ENCODE measurements around the gene CCBE1.
"Not testable (repeated sequence)": the region's sequence is repeated elsewhere in the genome, so short reads cannot be mapped to it uniquely, and the experiment has no call there.

CCBE1 gene

DNA sequence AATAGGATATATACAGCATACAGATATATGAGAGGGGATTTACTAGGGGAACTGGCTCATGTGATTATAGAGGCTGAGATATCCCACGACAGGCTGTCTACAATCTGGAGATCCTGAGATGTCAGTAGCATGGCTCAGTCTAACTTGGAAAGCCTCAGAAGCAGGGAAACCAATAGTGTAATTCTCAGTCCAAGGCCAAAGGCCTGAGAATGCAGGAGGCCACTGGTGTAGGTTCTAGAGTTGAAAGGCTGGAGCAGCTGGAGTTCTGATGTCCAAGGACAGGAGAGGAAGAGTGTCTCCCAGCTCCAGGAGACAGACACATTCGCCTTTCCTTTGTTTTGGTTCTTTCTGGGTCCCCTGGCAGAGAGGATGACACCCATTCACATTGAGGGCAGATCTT, 20.1 kb upstream of the CCBE1 start:
- peaks cover 0 to 1% of the 10 kb centered on the region in 2 donors for H3K9me3 ChIP-seq (replicated peaks in 1 of 2; ENCODE audit: control insufficient read depth in 2 of 2, insufficient read depth in 1 of 2, low read depth in 1 of 2, low read length in 2 of 2)

DNA sequence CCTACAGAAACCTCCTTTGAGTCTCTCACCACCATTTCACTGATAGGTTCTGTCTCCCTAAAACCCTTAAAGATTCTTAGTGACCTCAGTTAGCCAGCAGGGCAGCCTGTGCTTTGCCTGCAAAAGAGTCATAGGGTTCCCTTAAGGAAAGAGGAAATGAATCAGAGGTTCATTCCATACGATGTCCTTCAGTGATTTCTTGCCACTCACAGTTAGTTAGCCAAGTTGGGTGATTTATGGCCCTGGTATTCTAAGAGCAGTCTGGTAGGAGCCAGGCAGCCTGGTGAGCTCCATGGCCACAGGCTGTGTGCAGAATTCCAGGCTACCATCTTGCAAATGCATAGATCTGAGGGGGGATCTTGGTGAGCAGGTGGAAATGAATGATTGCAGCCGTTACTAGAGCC, 18.7 kb upstream of the CCBE1 start:
- H3K9ac ChIP-seq (ENCODE audit: low read depth, low read length, poor library complexity): no peak overlapping the region
- no peak overlapping the region for H3K4me2 ChIP-seq (ENCODE audit: insufficient read depth, low read length, poor library complexity, severe bottlenecking)
- no peak overlapping the region for H3K23ac ChIP-seq (ENCODE audit: low read depth, low read length, poor library complexity)
- no peak overlapping the region for H2BK15ac ChIP-seq (ENCODE audit: low read length)
- no peak overlapping the region for H3K4me3 ChIP-seq (ENCODE audit: low read length in 2 of 2)
- no peak overlapping the region for H2BK12ac ChIP-seq (ENCODE audit: low read length)
- no peak overlapping the region for H4K8ac ChIP-seq (ENCODE audit: low read depth, low read length)
- no peak overlapping the region for H2BK120ac ChIP-seq (ENCODE audit: low read depth, low read length)
- H2AK5ac ChIP-seq (ENCODE audit: low read depth, low read length): no peak overlapping the region
- H2BK5ac ChIP-seq (ENCODE audit: low read length): no peak overlapping the region
- no peak overlapping the region for H2AFZ ChIP-seq (ENCODE audit: low read length)
- H3K4me1 ChIP-seq (ENCODE audit: control insufficient read depth in 2 of 2, insufficient read depth in 1 of 2, low read depth in 1 of 2, low read length in 2 of 2): no peaks in the 10 kb centered on the region
- H3K36me3 ChIP-seq (replicated peaks in 1 of 2; ENCODE audit: control insufficient read depth in 2 of 2, insufficient read depth in 2 of 2, low read length in 2 of 2): no peaks in the 10 kb centered on the region
- DNase-seq (ENCODE audit: low spot score): no peak
- H3K79me1 ChIP-seq (ENCODE audit: low read depth, low read length): no peaks in the 10 kb centered on the region
- H3K18ac ChIP-seq (ENCODE audit: low read length): no peak overlapping the region
- no peak overlapping the region for H3K14ac ChIP-seq (ENCODE audit: low read length)
- no peak overlapping the region for H3K27ac ChIP-seq (replicated peaks; ENCODE audit: low read length)
- no peaks in the 10 kb centered on the region for H3K27me3 ChIP-seq (ENCODE audit: control insufficient read depth in 3 of 3, insufficient read depth in 3 of 3, low read depth in 1 of 3, low read length in 3 of 3)
- H3K4ac ChIP-seq (ENCODE audit: low read length): no peak overlapping the region
- peaks cover 0 to 1% of the 10 kb centered on the region in 2 donors for H3K9me3 ChIP-seq (replicated peaks in 1 of 2; ENCODE audit: control insufficient read depth in 2 of 2, insufficient read depth in 1 of 2, low read depth in 1 of 2, low read length in 2 of 2)
- no CpG with 5 or more reads among the region's 2 CpGs for WGBS, 2 donors (ENCODE audit: extremely low coverage in 2 of 2, insufficient read length in 2 of 2, insufficient replicate concordance in 1 of 2)
- no peak overlapping the region for H4K91ac ChIP-seq (ENCODE audit: low read depth, low read length, poor library complexity)

More for the DNA sequence above, 20.1 kb upstream of the CCBE1 start:
- no peaks in the 10 kb centered on the region for H3K36me3 ChIP-seq (replicated peaks in 1 of 2; ENCODE audit: control insufficient read depth in 2 of 2, insufficient read depth in 2 of 2, low read length in 2 of 2)
- no peaks in the 10 kb centered on the region for H3K27me3 ChIP-seq (ENCODE audit: control insufficient read depth in 3 of 3, insufficient read depth in 3 of 3, low read depth in 1 of 3, low read length in 3 of 3)
- H3K27ac ChIP-seq (replicated peaks; ENCODE audit: low read length): no peak overlapping the region
- H2BK5ac ChIP-seq (ENCODE audit: low read length): no peak overlapping the region
- H3K14ac ChIP-seq (ENCODE audit: low read length): no peak overlapping the region
- H4K8ac ChIP-seq (ENCODE audit: low read depth, low read length): no peak overlapping the region
- H3K4me2 ChIP-seq (ENCODE audit: insufficient read depth, low read length, poor library complexity, severe bottlenecking): no peak overlapping the region
- no peak overlapping the region for H2BK15ac ChIP-seq (ENCODE audit: low read length)
- H2BK12ac ChIP-seq (ENCODE audit: low read length): no peak overlapping the region
- H3K79me1 ChIP-seq (ENCODE audit: low read depth, low read length): no peaks in the 10 kb centered on the region
- no peak for DNase-seq (ENCODE audit: low spot score)
- no peaks in the 10 kb centered on the region for H3K4me1 ChIP-seq (ENCODE audit: control insufficient read depth in 2 of 2, insufficient read depth in 1 of 2, low read depth in 1 of 2, low read length in 2 of 2)
- no peak overlapping the region for H2AK5ac ChIP-seq (ENCODE audit: low read depth, low read length)
- H3K4me3 ChIP-seq (ENCODE audit: low read length in 2 of 2): no peak overlapping the region
- no peak overlapping the region for H4K91ac ChIP-seq (ENCODE audit: low read depth, low read length, poor library complexity)
- no peak overlapping the region for H2AFZ ChIP-seq (ENCODE audit: low read length)
- H2BK120ac ChIP-seq (ENCODE audit: low read depth, low read length): no peak overlapping the region
- H3K18ac ChIP-seq (ENCODE audit: low read length): no peak overlapping the region
- no CpG with 5 or more reads among the region's 2 CpGs for WGBS, 2 donors (ENCODE audit: extremely low coverage in 2 of 2, insufficient read length in 2 of 2, insufficient replicate concordance in 1 of 2)
- H3K9ac ChIP-seq (ENCODE audit: low read depth, low read length, poor library complexity): no peak overlapping the region
- no peak overlapping the region for H3K4ac ChIP-seq (ENCODE audit: low read length)
- H3K23ac ChIP-seq (ENCODE audit: low read depth, low read length, poor library complexity): no peak overlapping the region

DNA sequence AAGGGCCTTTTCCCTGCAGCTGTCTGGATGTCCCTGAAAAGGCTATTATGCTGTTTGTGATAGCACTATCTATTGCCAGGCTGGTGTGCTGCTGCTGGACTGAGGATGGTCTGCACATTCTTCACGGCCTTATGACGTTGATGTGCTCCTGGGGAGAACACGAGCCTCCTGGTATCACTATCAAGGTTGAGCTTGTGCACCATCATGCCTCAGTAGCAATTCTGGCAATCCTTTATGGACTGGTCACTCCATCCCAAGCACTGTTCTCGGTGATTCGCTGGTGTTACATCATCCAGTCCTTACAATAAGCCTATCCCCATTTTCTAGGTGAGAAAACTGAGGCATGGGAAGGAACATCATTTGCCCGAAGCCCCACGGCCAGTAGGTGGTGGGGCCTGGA, 18.2 kb upstream of the CCBE1 start:
- no peaks in the 10 kb centered on the region for H3K79me1 ChIP-seq (ENCODE audit: low read depth, low read length)
- H3K18ac ChIP-seq (ENCODE audit: low read length): no peak overlapping the region
- no peaks in the 10 kb centered on the region for H3K27me3 ChIP-seq (ENCODE audit: control insufficient read depth in 3 of 3, insufficient read depth in 3 of 3, low read depth in 1 of 3, low read length in 3 of 3)
- no peak overlapping the region for H2AFZ ChIP-seq (ENCODE audit: low read length)
- no peaks in the 10 kb centered on the region for H3K4me1 ChIP-seq (ENCODE audit: control insufficient read depth in 2 of 2, insufficient read depth in 1 of 2, low read depth in 1 of 2, low read length in 2 of 2)
- H3K14ac ChIP-seq (ENCODE audit: low read length): no peak overlapping the region
- H4K8ac ChIP-seq (ENCODE audit: low read depth, low read length): no peak overlapping the region
- H2BK5ac ChIP-seq (ENCODE audit: low read length): no peak overlapping the region
- H2BK12ac ChIP-seq (ENCODE audit: low read length): no peak overlapping the region
- no peak overlapping the region for H3K27ac ChIP-seq (replicated peaks; ENCODE audit: low read length)
- peaks cover 0 to 1% of the 10 kb centered on the region in 2 donors for H3K9me3 ChIP-seq (replicated peaks in 1 of 2; ENCODE audit: control insufficient read depth in 2 of 2, insufficient read depth in 1 of 2, low read depth in 1 of 2, low read length in 2 of 2)
- H2AK5ac ChIP-seq (ENCODE audit: low read depth, low read length): no peak overlapping the region
- H3K9ac ChIP-seq (ENCODE audit: low read depth, low read length, poor library complexity): no peak overlapping the region
- no peak overlapping the region for H2BK15ac ChIP-seq (ENCODE audit: low read length)
- no peak overlapping the region for H2BK120ac ChIP-seq (ENCODE audit: low read depth, low read length)
- no peak overlapping the region for H3K23ac ChIP-seq (ENCODE audit: low read depth, low read length, poor library complexity)
- WGBS, 2 donors (ENCODE audit: extremely low coverage in 2 of 2, insufficient read length in 2 of 2, insufficient replicate concordance in 1 of 2): no CpG with 5 or more reads among the region's 7 CpGs
- H4K91ac ChIP-seq (ENCODE audit: low read depth, low read length, poor library complexity): no peak overlapping the region
- no peak overlapping the region for H3K4me3 ChIP-seq (ENCODE audit: low read length in 2 of 2)
- H3K4ac ChIP-seq (ENCODE audit: low read length): no peak overlapping the region
- no peaks in the 10 kb centered on the region for H3K36me3 ChIP-seq (replicated peaks in 1 of 2; ENCODE audit: control insufficient read depth in 2 of 2, insufficient read depth in 2 of 2, low read length in 2 of 2)
- DNase-seq (ENCODE audit: low spot score): no peak
- no peak overlapping the region for H3K4me2 ChIP-seq (ENCODE audit: insufficient read depth, low read length, poor library complexity, severe bottlenecking)

DNA sequence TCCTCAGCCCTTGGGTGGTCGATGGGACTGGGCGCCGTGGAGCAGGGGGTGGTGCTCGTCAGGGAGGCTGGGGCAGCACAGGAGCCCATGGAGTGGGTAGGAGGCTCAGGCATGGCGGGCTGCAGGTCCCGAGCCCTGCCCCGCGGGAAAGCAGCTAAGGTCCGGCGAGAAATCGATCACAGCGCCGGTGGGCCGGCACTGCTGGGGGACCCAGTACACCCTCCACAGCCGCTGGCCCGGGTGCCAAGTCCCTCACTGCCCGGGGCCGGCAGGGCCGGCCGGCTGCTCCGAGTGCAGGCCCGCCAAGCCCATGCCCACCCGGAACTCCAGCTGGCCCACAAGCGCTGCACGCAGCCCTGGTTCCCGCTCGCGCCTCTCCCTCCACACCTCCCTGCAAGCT, 16.9 kb upstream of the CCBE1 start:
- not testable (repeated sequence) for H2BK12ac ChIP-seq (ENCODE audit: low read length); H3K36me3 ChIP-seq (replicated peaks in 1 of 2; ENCODE audit: control insufficient read depth in 2 of 2, insufficient read depth in 2 of 2, low read length in 2 of 2); H2AK5ac ChIP-seq (ENCODE audit: low read depth, low read length); H3K14ac ChIP-seq (ENCODE audit: low read length); H4K8ac ChIP-seq (ENCODE audit: low read depth, low read length); DNase-seq (ENCODE audit: low spot score); H3K23ac ChIP-seq (ENCODE audit: low read depth, low read length, poor library complexity); H3K4me3 ChIP-seq (ENCODE audit: low read length in 2 of 2); H3K27me3 ChIP-seq (ENCODE audit: control insufficient read depth in 3 of 3, insufficient read depth in 3 of 3, low read depth in 1 of 3, low read length in 3 of 3); H3K4ac ChIP-seq (ENCODE audit: low read length); H3K9me3 ChIP-seq (replicated peaks in 1 of 2; ENCODE audit: control insufficient read depth in 2 of 2, insufficient read depth in 1 of 2, low read depth in 1 of 2, low read length in 2 of 2); H3K79me1 ChIP-seq (ENCODE audit: low read depth, low read length); H3K9ac ChIP-seq (ENCODE audit: low read depth, low read length, poor library complexity); H3K4me1 ChIP-seq (ENCODE audit: control insufficient read depth in 2 of 2, insufficient read depth in 1 of 2, low read depth in 1 of 2, low read length in 2 of 2); H2AFZ ChIP-seq (ENCODE audit: low read length); H3K4me2 ChIP-seq (ENCODE audit: insufficient read depth, low read length, poor library complexity, severe bottlenecking); H3K27ac ChIP-seq (replicated peaks; ENCODE audit: low read length); H2BK15ac ChIP-seq (ENCODE audit: low read length); H2BK120ac ChIP-seq (ENCODE audit: low read depth, low read length); H4K91ac ChIP-seq (ENCODE audit: low read depth, low read length, poor library complexity); H3K18ac ChIP-seq (ENCODE audit: low read length); H2BK5ac ChIP-seq (ENCODE audit: low read length)
- no CpG with 5 or more reads among the region's 28 CpGs for WGBS, 2 donors (ENCODE audit: extremely low coverage in 2 of 2, insufficient read length in 2 of 2, insufficient replicate concordance in 1 of 2)
